HS-5 (cell line): ENCODE data around the gene SDC4.

Experiments used
- DNase-seq: peaks from one replicate; pipeline ENCODE4 v3.0.0-alpha.2; 2012; ENCODE audit warnings: low read depth

SDC4 gene

GRCh38 chr20:45343532-45344167 lies 4.6 kb downstream of the SDC4 start:
- DNase-seq = no peak

- no peak for DNase-seq
Measured at GRCh38 chr20:45342855-45343531, 5.2 kb downstream of the SDC4 start.

GRCh38 chr20:45341939-45342854 lies 6.0 kb downstream of the SDC4 start:
- no peak for DNase-seq

GRCh38 chr20:45341579-45341938 lies 6.7 kb downstream of the SDC4 start:
- DNase-seq = no peak

- DNase-seq = no peak
Measured at GRCh38 chr20:45340951-45341350, 7.3 kb downstream of the SDC4 start.

- no peak for DNase-seq
Measured at GRCh38 chr20:45340236-45340847, 7.9 kb downstream of the SDC4 start.

- no peak for DNase-seq
Measured at GRCh38 chr20:45339799-45340198, 8.4 kb downstream of the SDC4 start.

GRCh38 chr20:45339084-45339483 lies 9.1 kb downstream of the SDC4 start:
- no peak for DNase-seq

- DNase-seq = no peak
Measured at GRCh38 chr20:45338121-45339030, 9.8 kb downstream of the SDC4 start.

- peak; percentile 89 for DNase-seq
Measured at GRCh38 chr20:45337367-45338120, 10.7 kb downstream of the SDC4 start.

- DNase-seq = peak; percentile 91
Measured at GRCh38 chr20:45336530-45337366, 11.5 kb downstream of the SDC4 start.

- DNase-seq = no peak
Measured at GRCh38 chr20:45330476-45330875, 17.7 kb downstream of the SDC4 start.

- DNase-seq = no peak
Measured at GRCh38 chr20:45329497-45330319, 18.5 kb downstream of the SDC4 start.

- no peak for DNase-seq
Measured at GRCh38 chr20:45328451-45328850, 19.8 kb downstream of the SDC4 start.

- no peak for DNase-seq
Measured at GRCh38 chr20:45325371-45325770, 22.9 kb downstream of the SDC4 start.

- DNase-seq = no peak
Measured at GRCh38 chr20:45323731-45324130, 24.5 kb downstream of the SDC4 start.

GRCh38 chr20:45322952-45323383 lies 25.3 kb downstream of the SDC4 start:
- DNase-seq = no peak

GRCh38 chr20:45320948-45321595 lies 27.2 kb downstream of the SDC4 start:
- DNase-seq = no peak
